GM23248 (cell line): ENCODE measurements around the gene ZNF227. TPM values are rescaled to one million over a fixed set of nuclear protein-coding genes. Genes with fewer than 3 reads are reported as not detected.
"Not testable (repeated sequence)": the region's sequence is repeated elsewhere in the genome, so short reads cannot be mapped to it uniquely, and the experiment has no call there.

Experiments
- DNase-seq: peaks from one replicate; pipeline ENCODE4 v3.0.0-alpha.2; 2015
- H2AFZ ChIP-seq: fragments of 200-600 bp; sonication (generic); 2 replicates; pipeline ENCODE4 v1.6.1; 2016; ENCODE audit warnings: antibody characterized with exemption
- H3F3A ChIP-seq: fragments of 200-600 bp; sonication (generic); 2 replicates; pipeline ENCODE4 v1.6.1; 2016; ENCODE audit warnings: mild to moderate bottlenecking, antibody characterized with exemption, mixed run types; ENCODE audit not compliant: insufficient read depth
- H3K27ac ChIP-seq: fragments of 200-600 bp; sonication (generic); 2 replicates; pipeline ENCODE4 v1.5.1; 2016; ENCODE audit warnings: mild to moderate bottlenecking
- H3K27me3 ChIP-seq: fragments of 200-600 bp; sonication (generic); replicated peaks from 2 replicates; pipeline ENCODE4 v1.6.1; 2016; ENCODE audit warnings: mild to moderate bottlenecking; ENCODE audit not compliant: insufficient read depth
- H3K36me3 ChIP-seq: fragments of 200-600 bp; sonication (generic); 2 replicates; pipeline ENCODE4 v1.6.1; 2016; ENCODE audit warnings: low read depth, mild to moderate bottlenecking
- H3K4me1 ChIP-seq: fragments of 200-600 bp; sonication (generic); 2 replicates; pipeline ENCODE4 v1.6.1; 2016; ENCODE audit warnings: mild to moderate bottlenecking; ENCODE audit not compliant: insufficient read depth
- H3K4me2 ChIP-seq: fragments of 200-600 bp; sonication (generic); one replicate; pipeline ENCODE4 v1.6.1; 2016; ENCODE audit warnings: mild to moderate bottlenecking; ENCODE audit not compliant: unreplicated experiment
- H3K4me3 ChIP-seq: fragments of 200-600 bp; sonication (generic); 2 replicates; pipeline ENCODE4 v1.5.1; 2016; ENCODE audit warnings: mild to moderate bottlenecking
- H3K79me2 ChIP-seq: fragments of 200-600 bp; sonication (generic); 2 replicates; pipeline ENCODE4 v1.6.1; 2016; ENCODE audit warnings: mild to moderate bottlenecking; ENCODE audit not compliant: insufficient read depth
- H3K9ac ChIP-seq: fragments of 200-600 bp; sonication (generic); 2 replicates; pipeline ENCODE4 v1.6.1; 2016; ENCODE audit warnings: mild to moderate bottlenecking
- H3K9me2 ChIP-seq: fragments of 200-600 bp; sonication (generic); 2 replicates; pipeline ENCODE4 v1.6.1; 2016; ENCODE audit warnings: mixed run types, mild to moderate bottlenecking, moderate library complexity; ENCODE audit not compliant: insufficient read depth
- H3K9me3 ChIP-seq: fragments of 200-600 bp; sonication (generic); one replicate; pipeline ENCODE4 v1.6.1; 2017; ENCODE audit warnings: low read depth
- H4K20me1 ChIP-seq: fragments of 200-600 bp; sonication (generic); 2 replicates; pipeline ENCODE4 v1.6.0; 2016; ENCODE audit not compliant: insufficient read depth
- EZH2 ChIP-seq: fragments of 200-600 bp; sonication (generic); IDR thresholded peaks from 2 replicates; pipeline ENCODE4 v1.6.1; 2018; ENCODE audit warnings: antibody characterized with exemption, mild to moderate bottlenecking; ENCODE audit not compliant: insufficient read depth, poor library complexity, severe bottlenecking
- EZH2phosphoT487 ChIP-seq: fragments of 200-600 bp; sonication (generic); IDR thresholded peaks from 2 replicates; pipeline ENCODE4 v1.6.1; 2018; ENCODE audit warnings: antibody characterized with exemption, moderate library complexity, mild to moderate bottlenecking, low read depth; ENCODE audit not compliant: insufficient read depth
- WGBS, 2 experiments: methylation state at CpG; one replicate each; pipeline ENCODE4 v1.1.6; 2015 to 2017; ENCODE audit warnings: low lambda C conversion rate in 2 of 2, low coverage in 1 of 2; ENCODE audit errors: missing lambda C conversion rate in 2 of 2; 5-methylcytosine and 5-hydroxymethylcytosine counted together
- in situ Hi-C: fragments of 300-500 bp; cut with MboI; formaldehyde crosslinking; loops from 2 replicates; pipeline ENCODE4 v1.15.0; 2020
- polyA plus RNA-seq: library from polyadenylated mRNA; unstranded; fragments of >200 nt; fragmentation: Nextera tagmentation; extraction: Ambion mirVana; gene quantifications from 2 replicates; pipeline ENCODE4 v1.2.1, GENCODE V29; 2016
- total RNA-seq: library from RNA; depleted of rRNA; stranded (reverse); fragments of >200 nt; shearing (Covaris generic); gene quantifications from 2 replicates; pipeline ENCODE4 v1.2.3, GENCODE V29; 2014; rRNA removed

The ZNF227 gene
- total RNA-seq (7.6 and 16.1 TPM in 2 replicates), polyA plus RNA-seq (7.5 and 7.8 TPM in 2 replicates)

- H3K27me3 ChIP-seq: no peaks in the 10 kb centered on the region
- 1% methylated on average over 37 of the region's 37 CpGs for whole genome bisulfite sequencing, 2 experiments
- H3K4me1 ChIP-seq: peaks cover 14% of the 10 kb centered on the region
- 0 out of 2 replicates have a peak, but pooled peaks cover 3% of the 10 kb centered on the region for H3F3A ChIP-seq
- DNase-seq: peak; percentile 97
- in situ Hi-C loops: no loop called here
- peak within 1 kb of the TSS; percentile 86 for H3K9ac ChIP-seq
- no peaks in the 10 kb centered on the region for H3K9me2 ChIP-seq
- peak within 1 kb of the TSS; percentile 74 for H3K27ac ChIP-seq
- peaks cover 10% of the 10 kb centered on the region; the same call in 1 of the 2 replicates for H3K36me3 ChIP-seq
- H2AFZ ChIP-seq: peak within 1 kb of the TSS; percentile 99
- no peaks in the 10 kb centered on the region for H3K9me3 ChIP-seq
- H4K20me1 ChIP-seq: no peaks in the 10 kb centered on the region
- H3K4me3 ChIP-seq: peak within 1 kb of the TSS; percentile 94
- H3K79me2 ChIP-seq: peaks cover 54% of the 10 kb centered on the region
- peak within 1 kb of the TSS; percentile 93 for H3K4me2 ChIP-seq
- no peak for TF ChIP-seq EZH2phosphoT487
- TF ChIP-seq EZH2: no peak
Measured at GRCh38 chr19:44212250-44212865, at the start of gene ZNF227. Gene ZNF227, plus strand, starts transcription at chr19:44212532. Its CDS starts 5,261 bp downstream, at chr19:44217793.

- WGBS, 2 experiments: 66 to 73% methylated on average over 2 of the region's 2 CpGs
- Histone ChIP-seq H3K27me3 (no peaks in the 10 kb centered on the region), H3K4me1 (peaks cover 4% of the 10 kb centered on the region; the same call in 1 of the 2 replicates), H3F3A (peaks cover 14% of the 10 kb centered on the region; the same call in 1 of the 2 replicates), H3K9me3 (no peaks in the 10 kb centered on the region), H2AFZ (peak overlapping the region; percentile 93; the same call in 1 of the 2 replicates), H3K4me3 (no peak overlapping the region), H4K20me1 (no peaks in the 10 kb centered on the region), H3K4me2 (no peak overlapping the region), H3K36me3 (peaks cover 8% of the 10 kb centered on the region; the same call in 1 of the 2 replicates), H3K79me2 (peaks cover 37% of the 10 kb centered on the region), H3K27ac (no peak overlapping the region), H3K9ac (no peak overlapping the region), H3K9me2 (no peaks in the 10 kb centered on the region)
- in situ Hi-C loops: no loop called here
- TF ChIP-seq EZH2 (no peak), EZH2phosphoT487 (no peak)
- DNase-seq: no peak
Measured at GRCh38 chr19:44163789-44164188, 48.5 kb upstream of the ZNF227 start.

GRCh38 chr19:44164327-44164672 is 48.0 kb upstream of the ZNF227 start:
- in situ Hi-C loops: no loop called here
- no peaks in the 10 kb centered on the region for H4K20me1 ChIP-seq
- no peaks in the 10 kb centered on the region for H3K9me3 ChIP-seq
- no peaks in the 10 kb centered on the region for H3K27me3 ChIP-seq
- H3K9ac ChIP-seq: peak overlapping the region; percentile 91; the same call in 1 of the 2 replicates
- peak overlapping the region; percentile 87 for H3K4me3 ChIP-seq
- peaks cover 8% of the 10 kb centered on the region; the same call in 1 of the 2 replicates for H3K36me3 ChIP-seq
- no peak for TF ChIP-seq EZH2phosphoT487
- no peak for TF ChIP-seq EZH2
- H3K4me2 ChIP-seq: peak overlapping the region; percentile 84
- peaks cover 14% of the 10 kb centered on the region; the same call in 1 of the 2 replicates for H3F3A ChIP-seq
- DNase-seq: no peak
- peaks cover 4% of the 10 kb centered on the region; the same call in 1 of the 2 replicates for H3K4me1 ChIP-seq
- WGBS, 2 experiments: 54 to 66% methylated on average over 3 of the region's 3 CpGs
- no peaks in the 10 kb centered on the region for H3K9me2 ChIP-seq
- H3K27ac ChIP-seq: peak overlapping the region; percentile 89
- peaks cover 42% of the 10 kb centered on the region for H3K79me2 ChIP-seq
- peak overlapping the region; percentile 93 for H2AFZ ChIP-seq

- Histone ChIP-seq H3K9me3 (no peaks in the 10 kb centered on the region), H3K9ac (peak within 1 kb of the TSS; percentile 91), H3K79me2 (peaks cover 48% of the 10 kb centered on the region), H3K9me2 (no peaks in the 10 kb centered on the region), H3K4me1 (peaks cover 4% of the 10 kb centered on the region; the same call in 1 of the 2 replicates), H3F3A (peaks cover 14% of the 10 kb centered on the region; the same call in 1 of the 2 replicates), H3K4me2 (peak within 1 kb of the TSS; percentile 84), H3K27me3 (no peaks in the 10 kb centered on the region), H2AFZ (peak within 1 kb of the TSS; percentile 93), H4K20me1 (no peaks in the 10 kb centered on the region), H3K27ac (peak within 1 kb of the TSS; percentile 89), H3K36me3 (peaks cover 12% of the 10 kb centered on the region; the same call in 1 of the 2 replicates), H3K4me3 (peak within 1 kb of the TSS; percentile 87)
- WGBS, 2 experiments: 1% methylated on average over 32 of the region's 32 CpGs
- TF ChIP-seq EZH2 (no peak), EZH2phosphoT487 (no peak)
- peak; percentile 99 for DNase-seq
- in situ Hi-C loops: no loop called here
Measured at GRCh38 chr19:44164673-44165512, 47.4 kb upstream of the ZNF227 start, which contains the start of gene ZNF226. Gene ZNF226, plus strand, starts transcription at chr19:44165100. Its CDS starts 4,981 bp downstream, at chr19:44170081.

GRCh38 chr19:44170660-44171059 is 41.7 kb upstream of the ZNF227 start:
- H3K79me2 ChIP-seq: peaks cover 44% of the 10 kb centered on the region
- H3K4me3 ChIP-seq, H3K9ac ChIP-seq, DNase-seq, H3K4me2 ChIP-seq, H3K9me2 ChIP-seq, H3K4me1 ChIP-seq, in situ Hi-C loops, H2AFZ ChIP-seq, H3K9me3 ChIP-seq, H4K20me1 ChIP-seq, H3F3A ChIP-seq, H3K27ac ChIP-seq, H3K27me3 ChIP-seq: not testable (repeated sequence)
- 95 to 98% methylated on average over 6 of the region's 6 CpGs for WGBS, 2 experiments
- peaks cover 64% of the 10 kb centered on the region for H3K36me3 ChIP-seq
